ENCODE results near the gene MRPL39.

MRPL39 gene

DNA sequence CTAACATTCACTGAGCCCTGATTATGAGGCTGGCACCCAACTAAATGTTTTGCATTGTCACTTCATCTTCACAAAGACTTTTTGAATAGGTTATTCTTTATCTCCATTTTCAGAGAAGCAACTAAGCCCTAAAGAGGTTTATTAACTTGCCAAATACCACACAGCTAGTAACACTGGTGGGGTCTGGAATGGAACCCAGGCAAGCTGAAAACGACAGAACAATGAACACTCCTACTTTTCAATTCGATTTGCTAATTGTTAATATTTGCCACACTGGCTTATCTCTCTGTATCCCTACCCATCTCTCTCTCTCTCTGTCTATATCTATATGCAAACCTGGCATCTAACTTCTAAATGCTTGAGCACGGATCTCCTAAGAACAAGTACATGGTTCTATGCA is 40.6 kb downstream of the MRPL39 start:
- no peak for DNase-seq

DNA sequence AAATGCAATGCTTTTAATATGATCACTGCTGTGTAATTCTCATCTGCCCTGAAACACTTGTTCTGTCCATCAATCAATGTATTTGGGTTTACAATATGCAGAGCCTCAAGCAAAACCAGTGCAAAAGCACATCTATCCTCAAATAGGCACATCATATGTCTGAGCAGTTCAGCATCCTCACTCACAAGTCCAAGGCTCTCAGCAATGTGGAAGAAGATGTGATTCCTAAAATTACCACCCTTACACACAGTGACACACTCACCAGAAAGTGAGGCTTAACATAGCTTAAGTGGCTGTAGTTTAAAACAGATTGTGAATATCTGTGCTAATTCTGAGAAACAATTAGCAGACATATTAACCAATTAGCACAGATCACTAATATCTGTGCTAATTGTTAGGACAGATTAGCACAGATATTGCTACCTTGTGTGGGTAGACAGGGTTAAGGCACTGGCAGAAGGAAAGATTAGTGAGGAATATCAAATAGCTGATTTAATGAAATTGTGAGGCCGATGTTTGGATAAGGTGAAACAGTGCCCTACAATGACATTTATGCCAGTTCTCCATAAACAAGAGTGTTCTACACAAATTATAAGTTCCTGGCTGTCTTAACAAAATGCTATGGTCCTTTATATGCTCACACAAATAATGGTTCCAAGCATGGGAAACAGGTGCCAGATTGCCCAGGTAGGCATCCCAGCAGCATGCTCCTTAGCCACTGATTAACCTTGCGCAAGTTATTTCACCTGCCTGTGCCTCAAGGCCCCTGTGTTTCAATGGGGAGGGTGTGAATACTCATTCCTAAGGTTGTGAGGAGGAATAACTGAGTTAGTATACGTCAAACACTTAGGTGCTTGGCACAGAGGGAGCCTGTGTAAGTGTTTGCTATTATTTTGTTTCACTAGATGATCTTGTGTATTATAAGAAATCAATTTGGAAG is 41.7 kb downstream of the MRPL39 start:
- no peak for DNase-seq

DNA sequence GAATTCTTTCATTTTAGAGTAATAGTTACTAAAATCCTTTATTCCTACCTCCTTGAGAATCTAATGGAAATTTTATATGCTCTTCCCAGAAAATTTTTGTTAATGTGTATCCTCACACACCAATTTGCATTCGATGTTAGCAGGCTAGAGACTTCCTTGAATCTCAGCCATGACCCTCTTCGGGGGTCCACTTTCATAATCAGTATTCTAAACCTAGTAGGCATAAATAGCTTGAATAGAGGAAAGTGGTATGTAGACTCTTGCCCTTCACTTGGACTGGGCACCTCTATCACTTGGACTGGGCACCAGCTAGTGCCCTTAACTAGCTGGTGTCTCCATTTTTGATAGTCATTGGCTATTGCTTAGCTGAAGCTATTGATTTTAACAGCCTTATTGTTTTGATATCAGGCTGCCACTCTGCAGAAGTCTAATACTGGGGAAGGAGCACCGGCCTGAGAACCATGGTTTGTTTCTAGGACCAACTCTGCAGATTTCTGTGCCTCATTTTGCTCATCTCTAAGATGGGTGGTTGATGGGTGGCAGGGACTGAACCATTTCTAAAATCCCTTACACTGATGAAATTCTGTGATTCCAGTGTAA is 42.8 kb downstream of the MRPL39 start:
- no peak for DNase-seq

DNA sequence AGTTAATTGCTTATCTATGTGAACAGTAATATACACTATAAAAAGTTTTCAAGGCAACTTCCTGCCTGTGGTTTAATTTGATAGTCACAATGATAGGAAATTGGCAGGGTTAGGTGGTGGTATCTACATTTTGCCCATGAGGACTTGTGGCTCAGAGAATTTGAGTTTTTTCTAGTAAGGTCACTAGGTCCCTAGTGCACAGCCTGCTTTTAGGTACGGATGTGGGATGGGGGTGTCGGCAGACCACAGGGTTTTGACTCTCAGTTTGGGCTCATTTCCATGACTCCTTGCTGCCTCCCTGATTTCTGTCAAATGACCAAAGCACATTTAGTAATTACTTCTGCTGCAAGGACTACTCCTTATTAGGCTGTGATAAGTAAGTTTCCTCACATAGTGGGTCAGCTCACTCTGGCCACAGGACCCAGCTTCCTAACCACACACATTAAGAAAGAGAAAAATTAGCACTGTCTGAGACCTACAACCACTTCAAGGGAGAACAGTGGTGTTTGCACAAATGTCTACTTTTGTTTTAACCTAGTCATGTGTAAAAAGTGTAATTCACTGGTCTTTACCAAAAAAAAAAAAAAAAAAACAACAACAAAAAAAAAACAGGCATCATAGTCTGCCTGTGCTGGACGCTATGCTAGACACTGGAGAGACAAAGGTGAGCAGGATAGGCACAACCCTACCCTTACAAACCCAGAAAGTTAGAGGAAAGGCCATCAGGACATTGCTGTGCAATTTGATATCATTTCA is 43.7 kb downstream of the MRPL39 start:
- DNase-seq, result peak in 1 of 2 donors; percentile 60

DNA sequence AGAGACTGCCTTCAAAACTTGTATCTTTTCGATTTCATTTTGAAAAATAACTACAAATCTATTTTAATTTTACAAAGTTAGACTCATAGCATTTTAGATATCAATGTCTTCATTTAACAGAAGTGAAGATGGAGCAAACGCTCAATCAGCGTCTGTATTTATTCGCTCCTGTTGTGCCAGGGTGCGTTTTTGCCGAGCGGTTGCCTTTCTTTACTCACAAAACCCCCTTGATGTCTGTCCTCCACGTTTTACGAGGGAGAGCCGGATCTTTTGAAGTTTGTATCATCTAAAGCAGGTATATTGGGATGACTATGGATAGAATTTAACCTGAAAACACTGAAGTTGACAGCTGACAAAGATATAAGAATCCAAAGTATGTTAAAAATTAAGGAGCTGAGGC is 44.6 kb downstream of the MRPL39 start:
- DNase-seq, result no peak

DNA sequence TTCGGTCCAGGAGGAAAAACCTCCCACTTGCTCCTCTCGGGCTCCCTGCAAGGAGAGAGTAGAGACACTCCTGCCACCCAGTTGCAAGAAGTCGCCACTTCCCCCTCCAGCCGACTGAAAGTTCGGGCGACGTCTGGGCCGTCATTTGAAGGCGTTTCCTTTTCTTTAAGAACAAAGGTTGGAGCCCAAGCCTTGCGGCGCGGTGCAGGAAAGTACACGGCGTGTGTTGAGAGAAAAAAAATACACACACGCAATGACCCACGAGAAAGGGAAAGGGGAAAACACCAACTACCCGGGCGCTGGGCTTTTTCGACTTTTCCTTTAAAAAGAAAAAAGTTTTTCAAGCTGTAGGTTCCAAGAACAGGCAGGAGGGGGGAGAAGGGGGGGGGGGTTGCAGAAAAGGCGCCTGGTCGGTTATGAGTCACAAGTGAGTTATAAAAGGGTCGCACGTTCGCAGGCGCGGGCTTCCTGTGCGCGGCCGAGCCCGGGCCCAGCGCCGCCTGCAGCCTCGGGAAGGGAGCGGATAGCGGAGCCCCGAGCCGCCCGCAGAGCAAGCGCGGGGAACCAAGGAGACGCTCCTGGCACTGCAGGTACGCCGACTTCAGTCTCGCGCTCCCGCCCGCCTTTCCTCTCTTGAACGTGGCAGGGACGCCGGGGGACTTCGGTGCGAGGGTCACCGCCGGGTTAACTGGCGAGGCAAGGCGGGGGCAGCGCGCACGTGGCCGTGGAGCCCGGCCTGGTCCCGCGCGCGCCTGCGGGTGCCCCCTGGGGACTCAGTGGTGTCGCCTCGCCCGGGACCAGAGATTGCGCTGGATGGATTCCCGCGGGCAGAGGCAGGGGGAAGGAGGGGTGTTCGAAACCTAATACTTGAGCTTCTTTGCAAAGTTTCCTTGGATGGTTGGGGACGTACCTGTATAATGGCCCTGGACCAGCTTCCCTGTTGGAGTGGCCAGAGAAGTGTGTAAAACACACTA is 45.3 kb downstream of the MRPL39 start:
- peak; percentile 71 to 73 for DNase-seq

DNA sequence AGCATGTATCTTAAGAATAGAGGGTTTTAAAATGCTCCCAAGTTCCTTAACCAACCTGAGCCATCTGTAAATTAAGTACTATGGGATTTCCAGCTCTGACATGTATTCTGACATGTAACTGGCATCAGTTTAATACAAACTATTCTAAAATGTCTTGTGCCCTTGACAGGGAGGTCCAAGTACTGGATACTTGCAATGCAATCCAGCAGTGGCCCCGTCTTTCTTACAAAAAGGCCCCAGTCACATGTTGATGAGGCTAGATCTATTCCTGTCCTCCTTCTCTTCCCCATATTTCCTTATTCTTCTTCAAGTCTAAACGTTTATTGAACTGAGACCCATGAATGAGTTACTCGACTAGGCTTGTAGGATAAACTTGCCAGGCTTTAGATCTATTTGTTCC is 46.4 kb downstream of the MRPL39 start:
- DNase-seq, result no peak

DNA sequence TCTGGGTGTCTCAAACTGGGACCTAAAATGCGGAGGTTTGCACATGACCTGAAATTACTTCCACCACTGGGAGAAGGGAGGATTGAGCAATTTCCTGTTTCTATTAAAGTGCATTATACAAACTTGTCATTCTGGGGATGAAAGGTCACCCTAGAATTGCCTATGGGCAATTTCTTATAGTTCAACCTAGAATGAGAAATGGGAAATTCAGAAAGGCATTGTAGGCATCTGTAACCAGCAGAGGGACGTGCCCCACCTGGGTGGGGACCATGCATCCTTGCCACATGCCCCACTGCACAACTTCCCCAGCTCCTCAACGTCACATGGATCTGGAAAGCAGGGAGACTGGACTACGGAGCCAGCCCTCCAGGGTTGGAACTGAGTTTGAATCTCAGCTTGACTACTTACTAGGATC is 47.0 kb downstream of the MRPL39 start:
- DNase-seq, result no peak

DNA sequence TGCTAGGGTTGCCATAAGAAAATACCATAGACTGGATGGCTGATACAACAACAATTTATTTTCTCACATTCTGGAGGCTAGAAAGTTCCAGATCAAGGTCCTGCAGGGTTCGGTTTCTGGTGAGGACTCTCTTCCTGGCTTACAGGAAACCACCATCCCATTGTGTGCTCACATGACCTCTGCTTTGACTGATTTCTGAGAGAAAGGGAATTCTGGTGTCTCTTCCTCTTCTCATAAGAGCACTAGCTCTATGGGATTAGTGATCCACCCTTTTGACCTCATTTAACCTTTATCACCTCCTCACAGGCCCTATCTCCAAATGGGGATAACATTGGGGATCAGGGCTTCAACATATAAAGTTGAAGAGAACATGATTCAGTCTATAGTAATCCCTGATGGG is 47.5 kb downstream of the MRPL39 start:
- no peak for DNase-seq

DNA sequence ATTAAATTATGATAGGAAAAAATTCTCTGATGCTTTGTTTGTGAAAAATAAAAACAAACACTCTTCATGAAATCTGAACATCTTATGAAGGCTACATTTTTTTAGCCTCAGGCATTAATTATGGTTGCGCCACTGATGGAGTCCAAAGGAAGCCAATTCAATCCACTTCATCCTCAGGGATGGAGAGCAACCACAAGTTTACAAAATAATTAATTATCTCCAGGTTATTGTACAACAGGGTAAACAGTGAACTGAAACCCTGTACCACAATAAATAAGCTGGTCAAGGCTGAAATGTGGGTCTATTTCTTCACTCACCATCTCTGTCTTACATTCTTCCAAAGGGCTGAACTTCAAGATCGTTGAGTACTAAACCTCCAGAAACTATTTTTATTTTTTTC is 49.2 kb downstream of the MRPL39 start:
- no peak for DNase-seq

DNA sequence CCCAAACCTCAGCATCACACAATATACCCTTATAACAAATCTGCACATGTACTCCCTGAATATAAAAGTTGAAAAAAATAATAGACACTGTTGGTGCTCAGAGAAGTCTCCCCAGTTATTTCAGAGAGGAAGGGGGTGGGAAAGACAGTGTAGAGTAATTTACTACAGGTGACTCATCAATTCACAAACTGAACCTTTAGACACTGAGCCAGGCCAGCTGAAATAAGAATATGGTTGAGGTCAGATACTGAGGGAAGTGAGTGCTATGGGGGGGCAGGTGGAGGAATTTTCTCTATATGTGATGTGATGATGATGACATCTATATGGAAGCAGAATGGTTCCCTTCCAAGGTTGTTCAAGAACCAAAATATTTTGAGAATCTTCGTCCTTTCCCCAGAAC is 50.1 kb downstream of the MRPL39 start:
- no peak for DNase-seq

DNA sequence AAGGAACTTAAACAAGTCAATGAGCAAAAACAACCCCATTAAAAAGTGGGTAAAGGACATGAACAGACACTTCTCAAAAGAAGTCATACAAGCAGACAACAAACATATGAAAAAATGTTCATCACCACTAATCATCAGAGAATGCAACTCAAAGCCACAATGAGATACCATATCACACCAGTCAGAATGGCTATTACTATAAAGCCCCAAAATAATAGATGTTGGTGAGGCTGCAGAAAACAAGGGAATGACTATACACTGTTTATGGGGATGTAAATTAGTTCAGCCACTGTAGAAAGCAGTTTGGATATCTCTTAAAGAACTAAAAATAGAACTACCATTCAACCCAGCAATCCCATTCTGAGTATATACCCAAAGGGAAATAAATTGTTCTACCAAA is 51.2 kb downstream of the MRPL39 start:
- DNase-seq, result no peak

DNA sequence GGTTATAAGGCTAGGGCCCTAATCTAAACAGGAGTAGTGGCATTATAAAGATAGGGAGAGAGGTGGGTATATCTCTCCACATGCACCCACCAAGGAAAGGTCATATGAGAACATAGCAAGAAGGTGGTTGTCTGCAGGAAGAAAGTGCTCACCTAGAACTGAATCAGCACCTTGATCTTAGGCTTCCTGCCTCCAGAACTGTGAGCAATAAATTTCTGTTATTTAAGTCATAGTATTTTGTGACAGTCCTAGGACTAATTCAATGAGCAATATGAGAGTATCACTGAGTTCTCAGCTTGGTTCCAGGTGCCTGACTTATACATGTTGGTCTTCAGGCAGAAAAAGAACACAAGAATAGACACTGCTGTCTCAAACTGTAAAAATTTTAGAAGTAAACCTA is 51.8 kb downstream of the MRPL39 start:
- no peak for DNase-seq

DNA sequence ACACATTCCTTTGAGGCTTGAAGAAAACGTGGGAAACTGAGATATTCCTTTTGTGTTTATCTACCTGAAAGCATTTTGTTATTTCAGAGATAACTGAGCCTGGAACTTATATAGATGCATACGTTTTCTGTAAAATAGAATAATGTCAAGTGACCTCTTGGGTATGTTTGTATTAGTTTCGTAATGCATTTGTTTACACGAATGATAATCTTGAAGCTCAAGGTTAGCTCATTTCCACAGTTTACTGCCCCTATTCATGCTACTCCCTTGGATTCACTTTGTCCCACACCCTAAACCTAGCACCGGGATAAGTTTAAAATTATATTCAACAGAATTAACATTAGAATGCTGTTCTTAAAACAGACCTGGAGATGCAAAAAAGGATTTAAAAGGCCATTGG is 54.4 kb downstream of the MRPL39 start:
- DNase-seq, result no peak

DNA sequence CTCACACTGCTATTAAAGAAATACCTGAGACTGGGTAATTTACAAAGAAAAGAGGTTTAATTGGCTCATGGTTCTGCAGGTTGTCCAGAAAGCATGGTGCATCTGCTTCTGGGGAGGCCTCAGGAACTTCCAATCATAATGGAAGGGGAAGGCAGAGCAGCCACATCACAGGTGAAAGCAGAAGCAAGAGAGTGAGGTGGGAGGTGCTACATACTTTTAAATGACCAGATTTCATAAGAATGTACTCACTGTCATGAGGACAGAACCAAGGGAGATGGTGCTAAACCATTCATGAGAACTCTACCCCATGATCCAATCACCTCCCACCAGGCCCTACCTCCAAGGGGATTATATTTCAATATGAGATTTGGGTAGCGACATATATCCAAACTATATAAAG is 55.7 kb downstream of the MRPL39 start:
- DNase-seq, result no peak

DNA sequence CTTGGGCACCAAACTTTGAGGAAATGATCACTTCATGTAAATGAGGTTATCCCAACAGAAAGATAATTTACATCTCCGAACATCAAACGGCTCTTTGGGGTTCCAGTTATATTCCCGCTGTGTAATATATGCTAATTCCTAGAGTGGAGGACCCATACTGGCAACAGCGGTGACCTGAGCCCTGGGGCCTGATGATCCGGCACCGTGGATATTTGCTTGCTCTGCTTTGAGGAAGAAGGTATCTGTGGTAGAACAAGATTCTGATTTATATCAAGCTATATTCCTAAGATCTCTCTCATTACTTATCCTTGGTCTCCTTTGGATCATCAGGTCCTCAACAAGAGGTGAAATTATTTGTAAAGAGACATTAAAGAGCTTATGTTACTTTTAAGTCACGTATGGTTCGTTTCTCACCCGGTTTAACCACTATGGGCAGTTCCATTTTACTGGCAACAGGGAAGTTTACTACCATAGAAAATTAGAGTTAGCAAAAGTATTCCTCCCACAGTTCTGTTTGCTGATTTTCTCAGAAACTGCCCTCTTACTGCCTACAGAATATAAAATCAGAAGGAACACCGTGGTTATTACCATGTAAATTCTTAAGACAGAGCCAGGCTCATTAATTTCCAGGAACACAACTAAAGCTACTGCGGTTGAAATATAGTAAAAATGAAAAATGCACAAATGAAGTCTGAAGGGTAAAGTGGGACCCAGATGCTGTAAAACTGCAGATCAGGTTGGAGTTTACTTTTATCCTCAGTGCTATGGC is 56.7 kb downstream of the MRPL39 start:
- no peak for DNase-seq

DNA sequence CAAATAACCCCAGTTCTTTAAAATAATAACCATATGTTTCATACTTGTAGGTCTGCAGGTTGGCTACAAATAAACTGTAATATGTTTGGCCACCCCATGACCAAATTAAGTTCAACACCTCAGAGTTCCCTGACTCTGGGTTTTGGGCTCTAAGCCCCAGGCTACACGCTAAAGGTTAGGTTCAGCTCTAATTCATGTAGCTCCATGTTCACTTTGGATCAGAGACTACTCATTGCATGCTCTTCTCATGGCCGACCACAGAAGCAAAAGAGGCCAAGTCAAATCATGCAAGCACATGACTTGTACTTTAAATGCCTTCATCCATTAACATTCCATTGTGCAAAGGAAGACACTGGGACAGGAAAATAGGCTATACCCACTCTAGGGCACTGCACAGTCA is 66.2 kb downstream of the MRPL39 start:
- DNase-seq, result no peak

DNA sequence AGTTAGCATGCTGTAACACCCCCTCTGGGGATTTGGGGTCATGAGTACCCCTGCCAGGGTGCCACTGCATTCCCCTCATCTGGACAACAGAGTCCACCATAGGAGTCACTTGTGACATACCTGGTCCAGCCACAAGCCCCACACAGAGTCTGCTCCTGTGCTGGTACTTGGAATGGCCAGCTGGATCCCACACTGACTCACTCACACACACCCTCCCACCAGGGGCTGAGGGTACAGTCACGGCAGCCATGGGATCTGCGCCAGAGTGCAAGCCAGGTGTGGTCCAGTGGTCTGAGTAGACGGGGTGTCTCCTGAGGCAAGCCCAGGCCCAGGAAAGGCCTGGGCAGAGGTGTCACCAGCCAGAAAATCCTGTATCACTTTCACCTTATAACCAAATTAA is 67.7 kb downstream of the MRPL39 start:
- DNase-seq, result no peak

DNA sequence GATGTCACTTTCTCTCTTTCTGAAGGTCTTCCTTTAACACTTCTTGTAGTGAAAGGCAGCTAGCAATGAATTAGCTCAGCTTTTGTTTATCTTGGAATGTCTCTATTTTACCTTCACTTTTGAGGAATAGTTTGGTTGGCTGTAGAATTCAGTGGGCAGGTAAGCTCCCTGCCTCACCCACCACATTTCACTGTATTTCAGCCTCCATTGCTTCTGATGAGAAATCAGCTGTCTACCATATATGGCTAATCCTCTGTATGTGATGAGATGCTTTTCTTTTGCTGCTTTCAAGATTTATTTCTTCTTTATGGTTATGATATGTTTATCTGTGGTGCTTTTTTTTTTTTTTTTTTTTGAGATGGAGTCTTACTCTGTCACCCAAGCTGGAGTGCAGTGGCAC is 70.1 kb downstream of the MRPL39 start:
- DNase-seq, result no peak

DNA sequence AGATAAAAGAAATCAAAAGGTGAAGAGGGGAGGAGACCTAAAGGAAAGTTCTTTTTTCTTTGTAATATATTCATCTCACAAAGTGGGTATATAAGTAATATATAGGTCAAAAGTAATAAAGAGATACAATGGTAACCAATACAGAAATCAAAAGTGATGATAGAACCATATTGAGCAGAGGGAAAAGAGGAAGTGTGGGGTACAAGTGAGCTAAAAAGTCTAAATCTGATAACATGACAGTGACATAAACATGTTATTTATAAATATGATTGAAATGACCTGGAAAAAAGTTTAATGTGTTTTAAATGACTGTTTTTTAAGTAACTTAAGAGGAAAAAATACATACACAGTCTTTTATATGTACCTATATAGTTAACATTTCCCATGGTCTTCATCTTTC is 70.5 kb downstream of the MRPL39 start:
- no peak for DNase-seq

DNA sequence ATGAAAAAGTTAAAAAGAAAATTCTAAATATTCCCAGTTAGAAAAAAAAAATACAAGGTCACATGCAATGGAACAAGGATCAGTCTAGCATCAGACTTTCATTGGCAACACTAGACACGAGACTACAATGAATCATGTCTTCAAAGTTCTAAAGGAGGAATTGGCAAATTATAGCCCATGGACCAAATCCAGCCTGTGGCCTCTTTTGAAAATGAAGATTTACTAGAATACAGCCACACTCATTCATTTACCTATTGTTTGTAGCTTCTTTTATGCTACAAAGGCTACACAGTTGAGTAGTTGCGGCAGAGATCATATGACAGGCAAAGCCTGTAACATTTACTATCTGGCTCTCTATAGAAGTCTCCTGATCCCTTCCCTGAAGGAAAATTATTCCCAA is 71.4 kb downstream of the MRPL39 start:
- DNase-seq, result no peak

Data from CD4-positive, alpha-beta T cell treated with Interleukin-1 beta for 1 hour (primary cell).